GM10266 (cell line): ENCODE results near the gene NSUN2.
"Not testable (repeated sequence)": the region's sequence is repeated elsewhere in the genome, so short reads cannot be mapped to it uniquely, and the experiment has no call there.

Source experiments
- DNase-seq: peaks from one replicate; pipeline ENCODE4 v3.0.0; 2012; ENCODE audit errors: extremely low spot score
- CTCF ChIP-seq: IDR thresholded peaks from 2 replicates; pipeline ENCODE4 v1.5.1; 2012; ENCODE audit warnings: mild to moderate bottlenecking, low read depth; ENCODE audit not compliant: control insufficient read depth, insufficient read depth; ENCODE audit errors: missing control alignments

Gene NSUN2

GRCh38 chr5:6576861-6577501 lies 55.9 kb downstream of the NSUN2 start:
- peak; percentile 70 for DNase-seq

GRCh38 chr5:6574537-6575245 lies 58.2 kb downstream of the NSUN2 start:
- peak; percentile 29 for TF ChIP-seq CTCF
- no peak for DNase-seq

More at GRCh38 chr5:6576861-6577501, 55.9 kb downstream of the NSUN2 start:
- TF ChIP-seq CTCF = peak; percentile 66

GRCh38 chr5:6574111-6574510 lies 58.7 kb downstream of the NSUN2 start:
- no peak for TF ChIP-seq CTCF
- DNase-seq = no peak

- no peak for TF ChIP-seq CTCF
- no peak for DNase-seq
These were observed 59.2 kb downstream of the NSUN2 start for GRCh38 chr5:6573651-6574101.

GRCh38 chr5:6572825-6573380 lies 59.9 kb downstream of the NSUN2 start:
- DNase-seq = no peak
- TF ChIP-seq CTCF = no peak

GRCh38 chr5:6572086-6572824 lies 60.6 kb downstream of the NSUN2 start:
- no peak for DNase-seq
- no peak for TF ChIP-seq CTCF

- DNase-seq = not testable (repeated sequence)
These were observed 61.2 kb downstream of the NSUN2 start for GRCh38 chr5:6571607-6572006.
